GM12878 (cell line): Measurements from ENCODE around the gene AVPR1B.
A peak's percentile ranks its signal among the peaks of the same experiment; 100 is the strongest.

Experiments used
- BCL11A ChIP-seq: IDR thresholded peaks from 2 replicates; pipeline ENCODE4 v1.6.1; 2011; ENCODE audit warnings: low read depth, low read length
- HDAC6 ChIP-seq: fragments of 200-600 bp; sonication (generic); IDR thresholded peaks from one replicate; pipeline ENCODE4 v1.8.0; 2017; ENCODE audit warnings: antibody characterized with exemption; ENCODE audit not compliant: unreplicated experiment
- POLR2A ChIP-seq: IDR thresholded peaks from 2 replicates; pipeline ENCODE4 v1.6.1; 2011; ENCODE audit warnings: low read depth, mild to moderate bottlenecking, low read length
- RAD21 ChIP-seq: IDR thresholded peaks from 2 replicates; pipeline ENCODE4 v1.6.1; 2011; ENCODE audit warnings: mild to moderate bottlenecking, low read depth, low read length, moderate library complexity; ENCODE audit not compliant: insufficient read depth
- RELA ChIP-seq: fragments of 450-650 bp; IDR thresholded peaks from 2 replicates; pipeline ENCODE4 v1.8.0; 2014; ENCODE audit warnings: borderline replicate concordance; ENCODE audit not compliant: partially characterized antibody
- SPI1 ChIP-seq: IDR thresholded peaks from 2 replicates; pipeline ENCODE4 v1.6.1; 2011; ENCODE audit warnings: low read depth, mild to moderate bottlenecking, low read length, moderate library complexity, borderline replicate concordance; ENCODE audit not compliant: insufficient read depth
- SUZ12 ChIP-seq: fragments of 200-600 bp; sonication (generic); IDR thresholded peaks from one replicate; pipeline ENCODE4 v1.6.1; 2018; ENCODE audit warnings: antibody characterized with exemption, mild to moderate bottlenecking; ENCODE audit not compliant: unreplicated experiment
- ZNF274 ChIP-seq: IDR thresholded peaks from one replicate; pipeline ENCODE4 v1.8.0; 2011; ENCODE audit not compliant: insufficient read length, insufficient read depth
- TF ChIP-seq, protein P1 (sequence below): IDR thresholded peaks from 2 replicates; pipeline ENCODE4 v1.6.1; 2011; ENCODE audit warnings: borderline replicate concordance, low read depth, mild to moderate bottlenecking, moderate library complexity, low read length; ENCODE audit not compliant: insufficient read depth, poor library complexity, severe bottlenecking
- TF ChIP-seq, protein P2 (sequence below): fragments of 450-650 bp; IDR thresholded peaks from 2 replicates; pipeline ENCODE4 v1.6.1; 2016; ENCODE audit warnings: mild to moderate bottlenecking
- TF ChIP-seq, protein P3 (sequence below): IDR thresholded peaks from 2 replicates; pipeline ENCODE4 v1.6.1; 2012; ENCODE audit warnings: low read depth, low read length, improper control_type of control experiment
- TF ChIP-seq, protein P4 (sequence below), 3 experiments: IDR thresholded peaks in 2 of 3; conservative IDR thresholded peaks in 1 of 3; 2 replicates each; pipeline ENCODE4 v1.5.1; 2011; ENCODE audit warnings: low read depth in 3 of 3, low read length in 3 of 3, mild to moderate bottlenecking in 3 of 3, control low read depth in 2 of 3, moderate library complexity in 2 of 3, inconsistent platforms in 1 of 3, mixed read lengths in 1 of 3; ENCODE audit not compliant: control insufficient read depth in 2 of 3, insufficient read depth in 1 of 3; ENCODE audit errors: extremely low read depth in 1 of 3
- TF ChIP-seq, protein P5 (sequence below): fragments of 450-650 bp; IDR thresholded peaks from 2 replicates; pipeline ENCODE4 v1.6.1; 2017; ENCODE audit warnings: mild to moderate bottlenecking

DNA sequence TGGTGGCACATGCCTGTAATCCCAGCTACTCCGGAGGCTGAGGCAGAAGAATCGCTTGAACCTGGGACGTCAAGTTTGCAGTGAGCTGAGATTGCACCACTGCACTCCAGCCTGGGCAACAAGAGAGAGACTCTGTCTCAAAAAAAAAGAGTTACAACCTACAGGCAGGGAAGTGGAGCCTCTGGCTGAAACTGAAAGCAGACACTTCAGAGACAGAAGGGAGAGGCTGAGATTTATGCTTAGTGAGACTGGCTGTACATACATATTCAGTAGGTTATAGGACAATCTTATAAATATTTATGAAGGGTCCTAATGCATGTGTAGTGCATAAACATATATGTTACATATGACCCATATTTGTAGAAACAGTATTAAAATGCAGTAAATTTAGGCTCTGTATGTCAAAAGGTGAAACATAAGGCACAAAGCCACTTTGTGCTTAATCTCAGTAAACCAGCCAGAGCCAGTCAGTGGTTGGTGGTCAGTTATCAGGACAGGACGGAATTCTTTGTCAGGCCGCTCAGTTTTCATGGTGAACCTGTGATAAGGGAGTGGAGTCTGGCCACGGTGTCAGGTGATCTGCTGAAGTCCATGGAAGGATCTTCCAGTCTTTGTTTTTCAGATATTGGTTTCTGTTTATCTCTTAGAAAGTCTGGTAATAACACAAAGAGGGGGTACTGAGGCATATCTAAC is 50.6 kb downstream of the AVPR1B start:
- TF ChIP-seq RELA = no peak
- TF ChIP-seq SUZ12 = no peak
- TF ChIP-seq, protein P1, sequence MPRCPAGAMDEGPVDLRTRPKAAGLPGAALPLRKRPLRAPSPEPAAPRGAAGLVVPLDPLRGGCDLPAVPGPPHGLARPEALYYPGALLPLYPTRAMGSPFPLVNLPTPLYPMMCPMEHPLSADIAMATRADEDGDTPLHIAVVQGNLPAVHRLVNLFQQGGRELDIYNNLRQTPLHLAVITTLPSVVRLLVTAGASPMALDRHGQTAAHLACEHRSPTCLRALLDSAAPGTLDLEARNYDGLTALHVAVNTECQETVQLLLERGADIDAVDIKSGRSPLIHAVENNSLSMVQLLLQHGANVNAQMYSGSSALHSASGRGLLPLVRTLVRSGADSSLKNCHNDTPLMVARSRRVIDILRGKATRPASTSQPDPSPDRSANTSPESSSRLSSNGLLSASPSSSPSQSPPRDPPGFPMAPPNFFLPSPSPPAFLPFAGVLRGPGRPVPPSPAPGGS = no peak
- TF ChIP-seq, protein P2, sequence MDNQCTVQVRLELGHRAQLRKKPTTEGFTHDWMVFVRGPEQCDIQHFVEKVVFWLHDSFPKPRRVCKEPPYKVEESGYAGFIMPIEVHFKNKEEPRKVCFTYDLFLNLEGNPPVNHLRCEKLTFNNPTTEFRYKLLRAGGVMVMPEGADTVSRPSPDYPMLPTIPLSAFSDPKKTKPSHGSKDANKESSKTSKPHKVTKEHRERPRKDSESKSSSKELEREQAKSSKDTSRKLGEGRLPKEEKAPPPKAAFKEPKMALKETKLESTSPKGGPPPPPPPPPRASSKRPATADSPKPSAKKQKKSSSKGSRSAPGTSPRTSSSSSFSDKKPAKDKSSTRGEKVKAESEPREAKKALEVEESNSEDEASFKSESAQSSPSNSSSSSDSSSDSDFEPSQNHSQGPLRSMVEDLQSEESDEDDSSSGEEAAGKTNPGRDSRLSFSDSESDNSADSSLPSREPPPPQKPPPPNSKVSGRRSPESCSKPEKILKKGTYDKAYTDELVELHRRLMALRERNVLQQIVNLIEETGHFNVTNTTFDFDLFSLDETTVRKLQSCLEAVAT = no peak
- TF ChIP-seq, protein P3, sequence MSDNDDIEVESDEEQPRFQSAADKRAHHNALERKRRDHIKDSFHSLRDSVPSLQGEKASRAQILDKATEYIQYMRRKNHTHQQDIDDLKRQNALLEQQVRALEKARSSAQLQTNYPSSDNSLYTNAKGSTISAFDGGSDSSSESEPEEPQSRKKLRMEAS = no peak
- TF ChIP-seq RAD21 = no peak
- TF ChIP-seq, protein P4, sequence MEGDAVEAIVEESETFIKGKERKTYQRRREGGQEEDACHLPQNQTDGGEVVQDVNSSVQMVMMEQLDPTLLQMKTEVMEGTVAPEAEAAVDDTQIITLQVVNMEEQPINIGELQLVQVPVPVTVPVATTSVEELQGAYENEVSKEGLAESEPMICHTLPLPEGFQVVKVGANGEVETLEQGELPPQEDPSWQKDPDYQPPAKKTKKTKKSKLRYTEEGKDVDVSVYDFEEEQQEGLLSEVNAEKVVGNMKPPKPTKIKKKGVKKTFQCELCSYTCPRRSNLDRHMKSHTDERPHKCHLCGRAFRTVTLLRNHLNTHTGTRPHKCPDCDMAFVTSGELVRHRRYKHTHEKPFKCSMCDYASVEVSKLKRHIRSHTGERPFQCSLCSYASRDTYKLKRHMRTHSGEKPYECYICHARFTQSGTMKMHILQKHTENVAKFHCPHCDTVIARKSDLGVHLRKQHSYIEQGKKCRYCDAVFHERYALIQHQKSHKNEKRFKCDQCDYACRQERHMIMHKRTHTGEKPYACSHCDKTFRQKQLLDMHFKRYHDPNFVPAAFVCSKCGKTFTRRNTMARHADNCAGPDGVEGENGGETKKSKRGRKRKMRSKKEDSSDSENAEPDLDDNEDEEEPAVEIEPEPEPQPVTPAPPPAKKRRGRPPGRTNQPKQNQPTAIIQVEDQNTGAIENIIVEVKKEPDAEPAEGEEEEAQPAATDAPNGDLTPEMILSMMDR (IDR thresholded peaks at IDR 0.05 in 2 of 3, conservative IDR thresholded peaks at IDR 0.05 in 1 of 3; ENCODE audit: control insufficient read depth in 2 of 3, extremely low read depth in 1 of 3, insufficient read depth in 1 of 3, low read depth in 3 of 3, low read length in 3 of 3) = no peak
- no peak for TF ChIP-seq BCL11A
- TF ChIP-seq ZNF274 = no peak
- TF ChIP-seq, protein P5, sequence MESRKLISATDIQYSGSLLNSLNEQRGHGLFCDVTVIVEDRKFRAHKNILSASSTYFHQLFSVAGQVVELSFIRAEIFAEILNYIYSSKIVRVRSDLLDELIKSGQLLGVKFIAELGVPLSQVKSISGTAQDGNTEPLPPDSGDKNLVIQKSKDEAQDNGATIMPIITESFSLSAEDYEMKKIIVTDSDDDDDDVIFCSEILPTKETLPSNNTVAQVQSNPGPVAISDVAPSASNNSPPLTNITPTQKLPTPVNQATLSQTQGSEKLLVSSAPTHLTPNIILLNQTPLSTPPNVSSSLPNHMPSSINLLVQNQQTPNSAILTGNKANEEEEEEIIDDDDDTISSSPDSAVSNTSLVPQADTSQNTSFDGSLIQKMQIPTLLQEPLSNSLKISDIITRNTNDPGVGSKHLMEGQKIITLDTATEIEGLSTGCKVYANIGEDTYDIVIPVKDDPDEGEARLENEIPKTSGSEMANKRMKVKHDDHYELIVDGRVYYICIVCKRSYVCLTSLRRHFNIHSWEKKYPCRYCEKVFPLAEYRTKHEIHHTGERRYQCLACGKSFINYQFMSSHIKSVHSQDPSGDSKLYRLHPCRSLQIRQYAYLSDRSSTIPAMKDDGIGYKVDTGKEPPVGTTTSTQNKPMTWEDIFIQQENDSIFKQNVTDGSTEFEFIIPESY = no peak
- no peak for TF ChIP-seq POLR2A
- TF ChIP-seq HDAC6 = no peak
- peak; percentile 74; the same call in 1 of the 2 replicates for TF ChIP-seq SPI1
